ENCODE data around the gene MARF1. TPM values are rescaled to one million over a fixed set of nuclear protein-coding genes. Genes with fewer than 3 reads are reported as not detected.
A peak's percentile ranks its signal among the peaks of the same experiment; 100 is the strongest.
"Not testable (repeated sequence)": the region's sequence is repeated elsewhere in the genome, so short reads cannot be mapped to it uniquely, and the experiment has no call there.

Gene MARF1
- total RNA-seq, 1 experiment from 2014 or later = 71.6 TPM

- H3K4me1 ChIP-seq (ENCODE audit: insufficient read depth, low read length, poor library complexity, severe bottlenecking) = peaks cover 21% of the 10 kb centered on the region
- no peaks in the 10 kb centered on the region for H3K9me3 ChIP-seq (ENCODE audit: low read depth, low read length, poor library complexity, severe bottlenecking)
- intact Hi-C loops (cut with micrococcal nuclease; ENCODE audit: unreplicated experiment) = no loop called here
- ChIA-PET POLR2A (ENCODE audit: low non-redundant PET) (no interaction called here), CTCF (no interaction called here)
- BruUV-seq (replicated peaks) = no TSS peak
- DNase-seq (ENCODE audit: low spot score) = no peak
- no peaks in the 10 kb centered on the region for H3K36me3 ChIP-seq (ENCODE audit: insufficient read depth, low read length, poor library complexity, severe bottlenecking)
- no peak for TF ChIP-seq CTCF (conservative IDR thresholded peaks at IDR 0.05; ENCODE audit: low read depth, low read length)
- no peak for TF ChIP-seq EZH2 (IDR thresholded peaks at IDR 0.05; ENCODE audit: borderline replicate concordance, low read depth, low read length, poor library complexity, severe bottlenecking)
- no peaks in the 10 kb centered on the region for H3K27me3 ChIP-seq (replicated peaks; ENCODE audit: insufficient read depth, low read depth, low read length, poor library complexity)
- no peak overlapping the region for H3K27ac ChIP-seq (ENCODE audit: low read depth, low read length, poor library complexity, severe bottlenecking)
- no peak overlapping the region for H3K4me3 ChIP-seq (ENCODE audit: low read depth, low read length, poor library complexity, severe bottlenecking)
Measured at GRCh38 chr16:15648135-15648730, 5.3 kb upstream of the MARF1 start.

GRCh38 chr16:15647294-15648014 lies 4.5 kb upstream of the MARF1 start:
- no TSS peak for BruUV-seq (replicated peaks)
- CTCF ChIA-PET = no interaction called here

GRCh38 chr16:15646557-15647293 lies 3.8 kb upstream of the MARF1 start:
- H3K27ac ChIP-seq (ENCODE audit: low read depth, low read length, poor library complexity, severe bottlenecking); CTCF ChIA-PET; BruUV-seq (replicated peaks); H3K9me3 ChIP-seq (ENCODE audit: low read depth, low read length, poor library complexity, severe bottlenecking); DNase-seq (ENCODE audit: low spot score); intact Hi-C loops (cut with micrococcal nuclease; ENCODE audit: unreplicated experiment); H3K4me3 ChIP-seq (ENCODE audit: low read depth, low read length, poor library complexity, severe bottlenecking); H3K27me3 ChIP-seq (replicated peaks; ENCODE audit: insufficient read depth, low read depth, low read length, poor library complexity); H3K36me3 ChIP-seq (ENCODE audit: insufficient read depth, low read length, poor library complexity, severe bottlenecking): not testable (repeated sequence)
- POLR2A ChIA-PET (ENCODE audit: low non-redundant PET) = interaction anchor here (0.6 kb wide), 1 partner anchor 136 kb away, joined by 3 read pairs; no protein-coding TSS in a partner anchor
- H3K4me1 ChIP-seq (ENCODE audit: insufficient read depth, low read length, poor library complexity, severe bottlenecking) = peaks cover 26% of the 10 kb centered on the region

More at GRCh38 chr16:15647294-15648014, 4.5 kb upstream of the MARF1 start:
- Histone ChIP-seq H3K36me3 (ENCODE audit: insufficient read depth, low read length, poor library complexity, severe bottlenecking) (no peaks in the 10 kb centered on the region), H3K4me3 (ENCODE audit: low read depth, low read length, poor library complexity, severe bottlenecking) (no peak overlapping the region), H3K9me3 (ENCODE audit: low read depth, low read length, poor library complexity, severe bottlenecking) (no peaks in the 10 kb centered on the region), H3K27me3 (replicated peaks; ENCODE audit: insufficient read depth, low read depth, low read length, poor library complexity) (no peaks in the 10 kb centered on the region), H3K4me1 (ENCODE audit: insufficient read depth, low read length, poor library complexity, severe bottlenecking) (peaks cover 21% of the 10 kb centered on the region), H3K27ac (ENCODE audit: low read depth, low read length, poor library complexity, severe bottlenecking) (no peak overlapping the region)
- no peak for DNase-seq (ENCODE audit: low spot score)
- POLR2A ChIA-PET (ENCODE audit: low non-redundant PET) = no interaction called here
- TF ChIP-seq EZH2 (IDR thresholded peaks at IDR 0.05; ENCODE audit: borderline replicate concordance, low read depth, low read length, poor library complexity, severe bottlenecking) (no peak), CTCF (conservative IDR thresholded peaks at IDR 0.05; ENCODE audit: low read depth, low read length) (no peak)
- intact Hi-C loops (cut with micrococcal nuclease; ENCODE audit: unreplicated experiment) = no loop called here

- CTCF ChIA-PET; POLR2A ChIA-PET (ENCODE audit: low non-redundant PET); H3K36me3 ChIP-seq (ENCODE audit: insufficient read depth, low read length, poor library complexity, severe bottlenecking); BruUV-seq (replicated peaks); H3K9me3 ChIP-seq (ENCODE audit: low read depth, low read length, poor library complexity, severe bottlenecking); H3K4me3 ChIP-seq (ENCODE audit: low read depth, low read length, poor library complexity, severe bottlenecking); intact Hi-C loops (cut with micrococcal nuclease; ENCODE audit: unreplicated experiment); H3K27me3 ChIP-seq (replicated peaks; ENCODE audit: insufficient read depth, low read depth, low read length, poor library complexity): not testable (repeated sequence)
- Histone ChIP-seq H3K4me1 (ENCODE audit: insufficient read depth, low read length, poor library complexity, severe bottlenecking) (peaks cover 24% of the 10 kb centered on the region), H3K27ac (ENCODE audit: low read depth, low read length, poor library complexity, severe bottlenecking) (peak overlapping the region; percentile 96)
- peak; percentile 80 for DNase-seq (ENCODE audit: low spot score)
Measured at GRCh38 chr16:15644962-15645465, 2.1 kb upstream of the MARF1 start.
